ENCODE measurements around the gene NEB.

The NEB gene

GRCh38 chr2:151691631-151692030, 42.6 kb downstream of the NEB start:
- H3K4me1 Mint-ChIP-seq: no peaks in the 10 kb centered on the region
- H3K27ac Mint-ChIP-seq: no peak overlapping the region
- no peaks in the 10 kb centered on the region for H3K9me3 Mint-ChIP-seq
- H3K27me3 Mint-ChIP-seq: no peaks in the 10 kb centered on the region
- ATAC-seq (no peak), DNase-seq (no peak)
- no peaks in the 10 kb centered on the region for H3K36me3 Mint-ChIP-seq (ENCODE audit: low read depth)
- no peak overlapping the region for H3K4me3 Mint-ChIP-seq

- no peak for ATAC-seq
- Mint-ChIP-seq H3K27me3 (no peaks in the 10 kb centered on the region), H3K9me3 (no peaks in the 10 kb centered on the region), H3K36me3 (ENCODE audit: low read depth) (no peaks in the 10 kb centered on the region), H3K4me1 (no peaks in the 10 kb centered on the region), H3K27ac (no peak overlapping the region), H3K4me3 (no peak overlapping the region)
- DNase-seq: no peak
Observed at GRCh38 chr2:151688719-151689118, 45.6 kb downstream of the NEB start.

- H3K4me1 Mint-ChIP-seq: no peaks in the 10 kb centered on the region
- no peaks in the 10 kb centered on the region for H3K36me3 Mint-ChIP-seq (ENCODE audit: low read depth)
- DNase-seq (no peak), ATAC-seq (no peak)
- H3K27ac Mint-ChIP-seq: no peak overlapping the region
- no peaks in the 10 kb centered on the region for H3K27me3 Mint-ChIP-seq
- no peaks in the 10 kb centered on the region for H3K9me3 Mint-ChIP-seq
- no peak overlapping the region for H3K4me3 Mint-ChIP-seq
Observed at GRCh38 chr2:151682459-151683003, 51.7 kb downstream of the NEB start.

- Mint-ChIP-seq H3K9me3 (no peaks in the 10 kb centered on the region), H3K27me3 (no peaks in the 10 kb centered on the region), H3K36me3 (ENCODE audit: low read depth) (no peaks in the 10 kb centered on the region), H3K4me1 (no peaks in the 10 kb centered on the region), H3K27ac (no peak overlapping the region), H3K4me3 (no peak overlapping the region)
- DNase-seq: no peak
- no peak for ATAC-seq
Observed at GRCh38 chr2:151681051-151681450, 53.2 kb downstream of the NEB start.

- Mint-ChIP-seq H3K27ac (no peak overlapping the region), H3K36me3 (ENCODE audit: low read depth) (no peaks in the 10 kb centered on the region), H3K27me3 (no peaks in the 10 kb centered on the region), H3K9me3 (no peaks in the 10 kb centered on the region), H3K4me1 (no peaks in the 10 kb centered on the region), H3K4me3 (no peak overlapping the region)
- ATAC-seq (no peak), DNase-seq (no peak)
Observed at GRCh38 chr2:151679994-151680393, 54.3 kb downstream of the NEB start.

GRCh38 chr2:151678849-151679248, 55.4 kb downstream of the NEB start:
- Mint-ChIP-seq H3K36me3 (ENCODE audit: low read depth) (no peaks in the 10 kb centered on the region), H3K27ac (no peak overlapping the region), H3K9me3 (no peaks in the 10 kb centered on the region), H3K4me3 (no peak overlapping the region), H3K27me3 (no peaks in the 10 kb centered on the region), H3K4me1 (no peaks in the 10 kb centered on the region)
- DNase-seq: no peak
- no peak for ATAC-seq

GRCh38 chr2:151673016-151673415, 61.3 kb downstream of the NEB start:
- no peak for ATAC-seq
- no peak for DNase-seq
- no peak overlapping the region for H3K4me3 Mint-ChIP-seq
- H3K4me1 Mint-ChIP-seq: peaks cover 20% of the 10 kb centered on the region
- no peaks in the 10 kb centered on the region for H3K27me3 Mint-ChIP-seq
- H3K36me3 Mint-ChIP-seq (ENCODE audit: low read depth): peaks cover 1% of the 10 kb centered on the region
- H3K9me3 Mint-ChIP-seq: no peaks in the 10 kb centered on the region
- H3K27ac Mint-ChIP-seq: no peak overlapping the region

- no peak for ATAC-seq
- DNase-seq: no peak
- H3K27ac Mint-ChIP-seq: no peak overlapping the region
- no peaks in the 10 kb centered on the region for H3K27me3 Mint-ChIP-seq
- peaks cover 20% of the 10 kb centered on the region for H3K4me1 Mint-ChIP-seq
- H3K4me3 Mint-ChIP-seq: no peak overlapping the region
- H3K36me3 Mint-ChIP-seq (ENCODE audit: low read depth): peaks cover 1% of the 10 kb centered on the region
- no peaks in the 10 kb centered on the region for H3K9me3 Mint-ChIP-seq
Observed at GRCh38 chr2:151672277-151672676, 62.0 kb downstream of the NEB start.

- ATAC-seq: no peak
- Mint-ChIP-seq H3K4me3 (no peak overlapping the region), H3K27me3 (no peaks in the 10 kb centered on the region), H3K4me1 (peaks cover 20% of the 10 kb centered on the region), H3K36me3 (ENCODE audit: low read depth) (peaks cover 1% of the 10 kb centered on the region), H3K9me3 (no peaks in the 10 kb centered on the region), H3K27ac (no peak overlapping the region)
- no peak for DNase-seq
Observed at GRCh38 chr2:151670846-151671597, 63.3 kb downstream of the NEB start.

GRCh38 chr2:151670346-151670745, 63.9 kb downstream of the NEB start:
- Mint-ChIP-seq H3K9me3 (no peaks in the 10 kb centered on the region), H3K27me3 (no peaks in the 10 kb centered on the region), H3K27ac (peak overlapping the region; percentile 21), H3K4me3 (no peak overlapping the region), H3K36me3 (ENCODE audit: low read depth) (peaks cover 1% of the 10 kb centered on the region), H3K4me1 (peaks cover 20% of the 10 kb centered on the region)
- ATAC-seq: peak; percentile 67
- no peak for DNase-seq

- Mint-ChIP-seq H3K27ac (peak overlapping the region; percentile 21), H3K4me1 (peaks cover 20% of the 10 kb centered on the region), H3K4me3 (no peak overlapping the region), H3K9me3 (no peaks in the 10 kb centered on the region), H3K36me3 (ENCODE audit: low read depth) (peaks cover 1% of the 10 kb centered on the region), H3K27me3 (no peaks in the 10 kb centered on the region)
- peak; percentile 15 for DNase-seq
- peak; percentile 86 for ATAC-seq
Observed at GRCh38 chr2:151669585-151670081, 64.6 kb downstream of the NEB start.

GRCh38 chr2:151668737-151669136, 65.5 kb downstream of the NEB start:
- no peaks in the 10 kb centered on the region for H3K27me3 Mint-ChIP-seq
- no peak overlapping the region for H3K4me3 Mint-ChIP-seq
- no peak overlapping the region for H3K27ac Mint-ChIP-seq
- ATAC-seq (no peak), DNase-seq (no peak)
- H3K9me3 Mint-ChIP-seq: no peaks in the 10 kb centered on the region
- H3K36me3 Mint-ChIP-seq (ENCODE audit: low read depth): peaks cover 1% of the 10 kb centered on the region
- peaks cover 19% of the 10 kb centered on the region for H3K4me1 Mint-ChIP-seq

GRCh38 chr2:151665959-151666358, 68.3 kb downstream of the NEB start:
- no peak overlapping the region for H3K4me3 Mint-ChIP-seq
- no peak overlapping the region for H3K27ac Mint-ChIP-seq
- H3K36me3 Mint-ChIP-seq (ENCODE audit: low read depth): peaks cover 1% of the 10 kb centered on the region
- DNase-seq (no peak), ATAC-seq (no peak)
- no peaks in the 10 kb centered on the region for H3K9me3 Mint-ChIP-seq
- no peaks in the 10 kb centered on the region for H3K27me3 Mint-ChIP-seq
- peaks cover 18% of the 10 kb centered on the region for H3K4me1 Mint-ChIP-seq

GRCh38 chr2:151664520-151664919, 69.8 kb downstream of the NEB start:
- no peaks in the 10 kb centered on the region for H3K27me3 Mint-ChIP-seq
- peaks cover 6% of the 10 kb centered on the region for H3K4me1 Mint-ChIP-seq
- H3K4me3 Mint-ChIP-seq: no peak overlapping the region
- peaks cover 1% of the 10 kb centered on the region for H3K36me3 Mint-ChIP-seq (ENCODE audit: low read depth)
- DNase-seq: no peak
- no peak overlapping the region for H3K27ac Mint-ChIP-seq
- ATAC-seq: no peak
- no peaks in the 10 kb centered on the region for H3K9me3 Mint-ChIP-seq

GRCh38 chr2:151661625-151662024, 72.7 kb downstream of the NEB start:
- Mint-ChIP-seq H3K9me3 (no peaks in the 10 kb centered on the region), H3K4me3 (no peak overlapping the region)
- ATAC-seq: no peak

More at GRCh38 chr2:151661625-151662024, 72.7 kb downstream of the NEB start:
- Mint-ChIP-seq H3K27me3 (no peaks in the 10 kb centered on the region), H3K4me1 (no peaks in the 10 kb centered on the region), H3K36me3 (ENCODE audit: low read depth) (no peaks in the 10 kb centered on the region), H3K27ac (no peak overlapping the region)
- no peak for DNase-seq

All from activated naive CD8-positive, alpha-beta T cell treated with anti-CD3 and anti-CD28 coated beads, Interleukin-2, amount 50 U/mL, for 24 hours (primary cell).